Astrocyte (in vitro differentiated cells and primary cell): Measurements from ENCODE around the gene FGD5. TPM values are rescaled to one million over a fixed set of nuclear protein-coding genes. Genes with fewer than 3 reads are reported as not detected.

ENCODE experiments used
- DNase-seq: peaks from one replicate; pipeline ENCODE4 v3.0.0-alpha.2; 2010; ENCODE audit warnings: low read depth
- FAIRE-seq: peaks from 2 replicates; lab custom pipeline; 2011; peaks lifted over from hg19 to GRCh38; lab: Jason Lieb, UNC
- H2AFZ ChIP-seq: 2 replicates; pipeline ENCODE4 v1.6.0; 2012; ENCODE audit warnings: low read depth, low read length, inconsistent platforms
- H3K27ac ChIP-seq: 2 replicates; pipeline ENCODE4 v1.5.1; 2011; ENCODE audit warnings: low read depth, low read length, inconsistent platforms
- H3K27me3 ChIP-seq: 2 replicates; pipeline ENCODE4 v1.6.0; 2011; ENCODE audit warnings: low read length, inconsistent platforms; ENCODE audit not compliant: insufficient read depth
- H3K36me3 ChIP-seq: 2 replicates; pipeline ENCODE4 v1.5.1; 2011; ENCODE audit warnings: low read length, inconsistent platforms; ENCODE audit not compliant: insufficient read depth
- H3K4me1 ChIP-seq: 2 replicates; pipeline ENCODE4 v1.5.1; 2011; ENCODE audit warnings: low read length, inconsistent platforms; ENCODE audit not compliant: insufficient read depth
- H3K4me2 ChIP-seq: 2 replicates; pipeline ENCODE4 v1.6.0; 2012; ENCODE audit warnings: low read length, inconsistent platforms
- H3K4me3 ChIP-seq: 2 replicates; pipeline ENCODE4 v1.5.1; 2011; ENCODE audit warnings: low read depth, mild to moderate bottlenecking, low read length, inconsistent platforms; ENCODE audit not compliant: insufficient read depth
- H3K79me2 ChIP-seq: 2 replicates; pipeline ENCODE4 v1.6.0; 2012; ENCODE audit warnings: mild to moderate bottlenecking, low read length, inconsistent platforms; ENCODE audit not compliant: insufficient read depth
- H3K9ac ChIP-seq: 2 replicates; pipeline ENCODE4 v1.6.0; 2012; ENCODE audit warnings: mild to moderate bottlenecking, low read length, inconsistent platforms
- H3K9me3 ChIP-seq: 2 replicates; pipeline ENCODE4 v1.5.1; 2012; ENCODE audit warnings: low read depth, mild to moderate bottlenecking, low read length, inconsistent platforms; ENCODE audit not compliant: insufficient read depth
- H4K20me1 ChIP-seq: 2 replicates; pipeline ENCODE4 v1.6.0; 2012; ENCODE audit warnings: low read length, inconsistent platforms; ENCODE audit not compliant: insufficient read depth
- H3K27ac Mint-ChIP-seq: one replicate; pipeline ENCODE4 v1.8.0; 2021; ENCODE audit warnings: mild to moderate bottlenecking, mixed read lengths; ENCODE audit not compliant: unreplicated experiment
- H3K27me3 Mint-ChIP-seq: one replicate; pipeline ENCODE4 v1.8.0; 2021; ENCODE audit warnings: low read depth, mixed read lengths; ENCODE audit not compliant: unreplicated experiment
- H3K36me3 Mint-ChIP-seq: one replicate; pipeline ENCODE4 v1.8.0; 2021; ENCODE audit warnings: low read depth, mixed read lengths; ENCODE audit not compliant: unreplicated experiment
- H3K4me1 Mint-ChIP-seq: one replicate; pipeline ENCODE4 v1.8.0; 2021; ENCODE audit warnings: low read depth, mixed read lengths; ENCODE audit not compliant: unreplicated experiment
- H3K4me3 Mint-ChIP-seq: one replicate; pipeline ENCODE4 v1.8.0; 2021; ENCODE audit warnings: mild to moderate bottlenecking, moderate library complexity, mixed read lengths; ENCODE audit not compliant: unreplicated experiment
- H3K9me3 Mint-ChIP-seq: one replicate; pipeline ENCODE4 v1.8.0; 2021; ENCODE audit warnings: mild to moderate bottlenecking, mixed read lengths; ENCODE audit not compliant: unreplicated experiment
- EZH2 ChIP-seq: IDR thresholded peaks from 2 replicates; pipeline ENCODE4 v1.6.1; 2012; ENCODE audit warnings: mild to moderate bottlenecking, low read length, inconsistent platforms; ENCODE audit not compliant: insufficient read depth
- total RNA-seq: library from RNA; stranded (reverse); gene quantifications from 2 replicates; pipeline ENCODE4 v1.2.1, GENCODE V29; 2021
- TF ChIP-seq, protein P1 (sequence below): IDR thresholded peaks from 2 replicates; pipeline ENCODE4 v1.5.1; 2011; ENCODE audit warnings: low read depth, mild to moderate bottlenecking, inconsistent platforms, low read length, moderate library complexity; ENCODE audit not compliant: insufficient read depth

Gene FGD5
- total RNA-seq, 1 donor from 2014 or later, result 2.0 TPM

DNA sequence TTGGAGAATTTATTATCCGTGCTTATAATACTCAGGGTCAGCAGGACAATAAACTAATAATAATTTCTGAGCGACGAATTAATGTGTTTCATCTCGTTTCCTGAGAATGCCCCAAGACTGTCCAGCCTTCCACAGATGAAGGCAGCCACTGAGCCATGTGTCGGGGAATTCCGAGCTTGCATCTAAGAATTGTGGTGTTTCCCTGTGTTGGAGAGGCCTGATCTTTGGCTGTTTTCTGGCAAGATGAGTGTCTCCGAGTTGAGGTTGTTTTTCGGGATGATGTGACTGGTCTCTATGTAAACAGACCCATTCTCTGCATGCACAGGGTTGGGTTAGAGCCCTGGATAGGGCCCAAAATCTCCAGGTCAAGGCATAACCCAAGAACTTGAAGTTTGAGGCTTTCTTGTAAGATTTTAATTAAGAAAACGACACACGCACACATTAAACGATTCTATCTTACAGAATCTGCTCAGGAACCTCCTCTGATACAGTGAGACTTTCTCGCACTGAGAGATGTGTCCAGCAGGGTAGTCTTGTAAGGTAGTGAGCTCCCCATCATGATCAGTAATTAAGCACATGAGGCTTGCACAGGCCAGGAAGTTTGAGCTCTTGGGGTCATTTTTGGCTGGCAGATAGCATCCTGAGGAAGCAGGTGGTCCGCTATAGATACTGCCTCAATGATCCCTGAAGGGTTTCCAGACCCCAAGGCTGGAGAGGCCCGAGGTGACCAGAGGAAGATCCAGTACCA lies 14.4 kb downstream of the FGD5 start:
- FAIRE-seq, result no peak
- Histone ChIP-seq H3K9me3 (no peaks in the 10 kb centered on the region), H3K4me3 (no peak overlapping the region), H3K4me2 (no peak overlapping the region), H3K27me3 (peaks cover 40% of the 10 kb centered on the region), H3K9ac (no peak overlapping the region), H3K79me2 (no peaks in the 10 kb centered on the region), H3K4me1 (no peaks in the 10 kb centered on the region), H4K20me1 (no peaks in the 10 kb centered on the region), H3K27ac (no peak overlapping the region), H3K36me3 (no peaks in the 10 kb centered on the region), H2AFZ (no peak overlapping the region)
- no peaks in the 10 kb centered on the region for H3K36me3 Mint-ChIP-seq
- H3K27me3 Mint-ChIP-seq, result peaks cover 71% of the 10 kb centered on the region
- H3K4me3 Mint-ChIP-seq, result no peak overlapping the region
- TF ChIP-seq EZH2, result no peak
- TF ChIP-seq, protein P1, sequence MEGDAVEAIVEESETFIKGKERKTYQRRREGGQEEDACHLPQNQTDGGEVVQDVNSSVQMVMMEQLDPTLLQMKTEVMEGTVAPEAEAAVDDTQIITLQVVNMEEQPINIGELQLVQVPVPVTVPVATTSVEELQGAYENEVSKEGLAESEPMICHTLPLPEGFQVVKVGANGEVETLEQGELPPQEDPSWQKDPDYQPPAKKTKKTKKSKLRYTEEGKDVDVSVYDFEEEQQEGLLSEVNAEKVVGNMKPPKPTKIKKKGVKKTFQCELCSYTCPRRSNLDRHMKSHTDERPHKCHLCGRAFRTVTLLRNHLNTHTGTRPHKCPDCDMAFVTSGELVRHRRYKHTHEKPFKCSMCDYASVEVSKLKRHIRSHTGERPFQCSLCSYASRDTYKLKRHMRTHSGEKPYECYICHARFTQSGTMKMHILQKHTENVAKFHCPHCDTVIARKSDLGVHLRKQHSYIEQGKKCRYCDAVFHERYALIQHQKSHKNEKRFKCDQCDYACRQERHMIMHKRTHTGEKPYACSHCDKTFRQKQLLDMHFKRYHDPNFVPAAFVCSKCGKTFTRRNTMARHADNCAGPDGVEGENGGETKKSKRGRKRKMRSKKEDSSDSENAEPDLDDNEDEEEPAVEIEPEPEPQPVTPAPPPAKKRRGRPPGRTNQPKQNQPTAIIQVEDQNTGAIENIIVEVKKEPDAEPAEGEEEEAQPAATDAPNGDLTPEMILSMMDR, result no peak
- H3K4me1 Mint-ChIP-seq, result no peaks in the 10 kb centered on the region
- peaks cover 2% of the 10 kb centered on the region for H3K9me3 Mint-ChIP-seq
- no peak for DNase-seq
- H3K27ac Mint-ChIP-seq, result no peak overlapping the region

DNA sequence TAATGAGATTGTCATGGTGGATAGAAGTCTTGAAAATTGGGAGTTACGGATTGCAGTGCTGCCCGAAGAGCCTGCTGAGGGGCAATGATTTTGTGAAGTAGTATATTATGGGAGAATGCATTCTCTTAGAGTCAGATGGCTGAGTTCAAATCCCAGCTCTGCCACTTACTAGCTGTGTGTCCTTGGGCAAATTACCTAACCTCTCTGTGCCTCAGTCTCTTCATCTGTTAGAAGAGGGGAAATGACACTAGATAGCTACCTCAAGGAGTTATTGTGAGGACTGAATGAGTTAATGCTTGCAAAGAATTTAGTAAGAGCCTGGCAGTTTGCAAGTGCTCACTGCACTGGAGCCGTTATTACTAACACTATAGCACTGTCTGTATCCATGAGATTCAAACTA lies 15.4 kb downstream of the FGD5 start:
- DNase-seq (no peak), FAIRE-seq (no peak)
- Histone ChIP-seq H3K4me1 (no peaks in the 10 kb centered on the region), H4K20me1 (no peaks in the 10 kb centered on the region), H3K4me2 (no peak overlapping the region), H3K4me3 (no peak overlapping the region), H2AFZ (no peak overlapping the region), H3K27ac (no peak overlapping the region), H3K9ac (no peak overlapping the region), H3K9me3 (no peaks in the 10 kb centered on the region), H3K79me2 (no peaks in the 10 kb centered on the region), H3K27me3 (peaks cover 46% of the 10 kb centered on the region), H3K36me3 (no peaks in the 10 kb centered on the region)
- Mint-ChIP-seq H3K4me1 (no peaks in the 10 kb centered on the region), H3K27me3 (peaks cover 76% of the 10 kb centered on the region), H3K36me3 (no peaks in the 10 kb centered on the region), H3K4me3 (no peak overlapping the region), H3K27ac (no peak overlapping the region), H3K9me3 (no peaks in the 10 kb centered on the region)
- TF ChIP-seq, protein P1, result no peak
- TF ChIP-seq EZH2, result no peak

DNA sequence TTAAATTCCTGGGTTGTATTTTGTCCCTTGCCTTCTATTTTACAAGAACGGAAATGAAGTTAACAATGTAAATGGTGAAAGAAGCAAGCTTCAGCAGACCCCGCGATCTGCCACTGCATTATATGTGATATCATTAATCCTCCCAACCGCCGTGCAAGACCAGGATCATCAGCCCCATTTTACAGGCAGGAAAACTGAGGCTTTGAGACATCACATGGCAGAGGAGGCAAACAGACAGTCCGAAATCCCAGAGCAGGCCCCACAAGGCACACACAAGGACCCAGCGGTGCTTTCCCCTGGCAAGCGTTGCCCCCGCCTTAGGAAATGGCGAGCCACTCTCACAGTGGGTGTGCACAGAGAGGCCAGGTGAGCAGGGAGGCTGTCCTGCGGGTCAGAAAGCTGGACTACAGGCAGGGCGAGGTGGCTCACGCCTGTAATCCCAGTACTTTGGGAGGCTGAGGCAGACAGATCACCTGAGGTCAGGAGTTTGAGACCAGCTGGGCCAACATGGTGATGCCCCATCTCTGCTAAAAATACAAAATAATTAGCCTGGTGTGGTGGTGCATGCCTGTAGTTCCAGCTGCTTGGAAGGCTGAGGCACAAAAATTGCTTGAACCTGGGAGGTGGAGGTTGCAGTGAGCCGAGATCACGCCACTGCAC lies 16.2 kb downstream of the FGD5 start:
- Histone ChIP-seq H3K27ac (no peak overlapping the region), H2AFZ (no peak overlapping the region), H3K27me3 (peaks cover 42% of the 10 kb centered on the region), H3K4me2 (no peak overlapping the region), H3K9me3 (no peaks in the 10 kb centered on the region), H3K4me3 (no peak overlapping the region), H3K4me1 (no peaks in the 10 kb centered on the region), H4K20me1 (no peaks in the 10 kb centered on the region), H3K9ac (no peak overlapping the region), H3K79me2 (no peaks in the 10 kb centered on the region), H3K36me3 (no peaks in the 10 kb centered on the region)
- Mint-ChIP-seq H3K4me3 (no peak overlapping the region), H3K27ac (no peak overlapping the region), H3K27me3 (peaks cover 75% of the 10 kb centered on the region), H3K4me1 (no peaks in the 10 kb centered on the region), H3K9me3 (no peaks in the 10 kb centered on the region), H3K36me3 (no peaks in the 10 kb centered on the region)
- DNase-seq, result no peak
- TF ChIP-seq, protein P1, result no peak
- TF ChIP-seq EZH2, result no peak
- no peak for FAIRE-seq
